Measurements from ENCODE around the gene DESI2.

DNA sequence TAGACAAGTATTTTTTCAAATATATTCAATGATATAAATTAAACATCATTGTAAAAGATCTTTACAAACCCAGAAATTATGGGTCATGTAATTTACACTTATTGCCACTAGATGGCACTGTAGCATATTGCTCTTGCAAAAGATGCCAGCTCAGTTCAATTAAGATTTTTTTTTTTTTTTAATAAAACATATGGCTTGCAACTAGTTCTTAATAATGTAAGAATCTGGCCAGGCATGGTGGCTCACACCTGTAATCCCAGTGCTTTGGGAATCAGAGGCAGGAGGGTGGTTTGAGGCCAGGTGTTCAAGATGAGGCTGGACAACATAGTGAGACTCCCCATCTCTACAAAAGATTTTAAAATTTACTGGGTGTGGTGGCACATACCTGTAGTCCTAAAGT is 49.4 kb upstream of the DESI2 start:
- peak; percentile 58 to 83 (median 66) for TF ChIP-seq CTCF (IDR thresholded peaks at IDR 0.05)
- no peak for TF ChIP-seq POLR2A (IDR thresholded peaks at IDR 0.05)

All from sigmoid colon (tissue), 3 donors.